ENCODE measurements around the gene EXOSC9. TPM values are rescaled to one million over a fixed set of nuclear protein-coding genes. Genes with fewer than 3 reads are reported as not detected.

EXOSC9 gene
- total RNA-seq, 2 donors from 2014 or later: 12.3 to 17.8 TPM

GRCh38 chr4:121838136-121838535 is 37.0 kb downstream of the EXOSC9 start:
- H3K9me3 ChIP-seq: no peaks in the 10 kb centered on the region
- H3K27me3 ChIP-seq: no peaks in the 10 kb centered on the region
- intact Hi-C loops (cut with DNase I): no loop called here
- TF ChIP-seq CTCF (IDR thresholded peaks at IDR 0.05): no peak
- H3K9ac ChIP-seq (ENCODE audit: low read depth in 2 of 2, low read length in 2 of 2): no peak overlapping the region
- no peak overlapping the region for H3K27ac ChIP-seq
- DNase-seq: no peak
- no peak overlapping the region for H3K4me3 ChIP-seq
- no peaks in the 10 kb centered on the region for H3K36me3 ChIP-seq
- H3K4me1 ChIP-seq: no peaks in the 10 kb centered on the region

GRCh38 chr4:121842862-121843261 is 41.7 kb downstream of the EXOSC9 start:
- H3K27me3 ChIP-seq: no peaks in the 10 kb centered on the region
- no peak for TF ChIP-seq CTCF (IDR thresholded peaks at IDR 0.05)
- H3K9ac ChIP-seq (ENCODE audit: low read depth in 2 of 2, low read length in 2 of 2): no peak overlapping the region
- H3K4me1 ChIP-seq: no peaks in the 10 kb centered on the region
- H3K4me3 ChIP-seq: no peak overlapping the region
- H3K27ac ChIP-seq: no peak overlapping the region
- H3K9me3 ChIP-seq: no peaks in the 10 kb centered on the region
- intact Hi-C loops (cut with DNase I): no loop called here
- H3K36me3 ChIP-seq: no peaks in the 10 kb centered on the region
- no peak for DNase-seq

- Histone ChIP-seq H3K36me3 (no peaks in the 10 kb centered on the region), H3K4me3 (no peak overlapping the region), H3K9me3 (no peaks in the 10 kb centered on the region), H3K9ac (ENCODE audit: low read depth in 2 of 2, low read length in 2 of 2) (no peak overlapping the region), H3K4me1 (no peaks in the 10 kb centered on the region), H3K27me3 (no peaks in the 10 kb centered on the region), H3K27ac (no peak overlapping the region)
- no peak for TF ChIP-seq CTCF (IDR thresholded peaks at IDR 0.05)
- intact Hi-C loops (cut with DNase I): no loop called here
- no peak for DNase-seq
Observed at GRCh38 chr4:121846662-121847061, 45.5 kb downstream of the EXOSC9 start.

- Histone ChIP-seq H3K9me3 (no peaks in the 10 kb centered on the region), H3K27me3 (no peaks in the 10 kb centered on the region), H3K4me3 (no peak overlapping the region), H3K4me1 (no peaks in the 10 kb centered on the region), H3K36me3 (no peaks in the 10 kb centered on the region), H3K9ac (ENCODE audit: low read depth in 2 of 2, low read length in 2 of 2) (no peak overlapping the region), H3K27ac (no peak overlapping the region)
- intact Hi-C loops (cut with DNase I): no loop called here
- TF ChIP-seq CTCF (IDR thresholded peaks at IDR 0.05): no peak
- DNase-seq: no peak
Observed at GRCh38 chr4:121851354-121851753, 50.2 kb downstream of the EXOSC9 start.

- TF ChIP-seq CTCF (IDR thresholded peaks at IDR 0.05): no peak
- intact Hi-C loops (cut with DNase I): no loop called here
- H3K36me3 ChIP-seq: no peaks in the 10 kb centered on the region
Observed at GRCh38 chr4:121860121-121860520, 59.0 kb downstream of the EXOSC9 start.

GRCh38 chr4:121861426-121861825 is 60.3 kb downstream of the EXOSC9 start:
- Histone ChIP-seq H3K36me3 (no peaks in the 10 kb centered on the region), H3K4me1 (no peaks in the 10 kb centered on the region), H3K4me3 (no peak overlapping the region), H3K9me3 (no peaks in the 10 kb centered on the region), H3K27me3 (no peaks in the 10 kb centered on the region), H3K9ac (ENCODE audit: low read depth in 2 of 2, low read length in 2 of 2) (no peak overlapping the region), H3K27ac (no peak overlapping the region)
- no peak for TF ChIP-seq CTCF (IDR thresholded peaks at IDR 0.05)
- no peak for DNase-seq
- intact Hi-C loops (cut with DNase I): no loop called here

More at GRCh38 chr4:121860121-121860520, 59.0 kb downstream of the EXOSC9 start:
- H3K9me3 ChIP-seq: no peaks in the 10 kb centered on the region
- DNase-seq: no peak
- H3K4me1 ChIP-seq: no peaks in the 10 kb centered on the region
- H3K27me3 ChIP-seq: no peaks in the 10 kb centered on the region
- H3K4me3 ChIP-seq: no peak overlapping the region
- no peak overlapping the region for H3K9ac ChIP-seq (ENCODE audit: low read depth in 2 of 2, low read length in 2 of 2)
- no peak overlapping the region for H3K27ac ChIP-seq

Data from colonic mucosa (tissue), 4 donors.